ENCODE results near the gene DUSP18.

The DUSP18 gene

DNA sequence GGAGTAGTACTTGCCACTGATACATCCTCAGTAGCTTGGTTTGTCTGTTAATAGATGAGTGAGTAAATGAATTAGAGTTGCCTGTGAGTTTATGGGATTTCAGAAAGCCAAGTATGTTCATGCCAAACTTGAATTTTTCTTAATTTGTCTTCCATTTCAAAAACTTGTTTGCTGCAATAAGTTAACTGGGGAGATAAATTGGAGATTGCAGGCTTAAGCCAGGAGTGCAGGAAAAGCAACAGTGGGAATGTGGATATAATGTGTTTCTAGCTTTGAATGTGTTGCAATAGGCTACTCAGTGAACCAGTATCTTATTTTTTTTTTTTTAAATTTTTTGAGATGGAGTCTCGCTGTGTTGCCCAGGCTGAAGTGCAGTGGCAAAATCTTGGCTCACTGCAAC, 35.2 kb upstream of the DUSP18 start:
- TF ChIP-seq, protein P1, sequence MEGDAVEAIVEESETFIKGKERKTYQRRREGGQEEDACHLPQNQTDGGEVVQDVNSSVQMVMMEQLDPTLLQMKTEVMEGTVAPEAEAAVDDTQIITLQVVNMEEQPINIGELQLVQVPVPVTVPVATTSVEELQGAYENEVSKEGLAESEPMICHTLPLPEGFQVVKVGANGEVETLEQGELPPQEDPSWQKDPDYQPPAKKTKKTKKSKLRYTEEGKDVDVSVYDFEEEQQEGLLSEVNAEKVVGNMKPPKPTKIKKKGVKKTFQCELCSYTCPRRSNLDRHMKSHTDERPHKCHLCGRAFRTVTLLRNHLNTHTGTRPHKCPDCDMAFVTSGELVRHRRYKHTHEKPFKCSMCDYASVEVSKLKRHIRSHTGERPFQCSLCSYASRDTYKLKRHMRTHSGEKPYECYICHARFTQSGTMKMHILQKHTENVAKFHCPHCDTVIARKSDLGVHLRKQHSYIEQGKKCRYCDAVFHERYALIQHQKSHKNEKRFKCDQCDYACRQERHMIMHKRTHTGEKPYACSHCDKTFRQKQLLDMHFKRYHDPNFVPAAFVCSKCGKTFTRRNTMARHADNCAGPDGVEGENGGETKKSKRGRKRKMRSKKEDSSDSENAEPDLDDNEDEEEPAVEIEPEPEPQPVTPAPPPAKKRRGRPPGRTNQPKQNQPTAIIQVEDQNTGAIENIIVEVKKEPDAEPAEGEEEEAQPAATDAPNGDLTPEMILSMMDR (IDR thresholded peaks at IDR 0.05; ENCODE audit: extremely low read depth, insufficient read depth, missing control alignments) = no peak
- in situ Hi-C loops (cut with MboI; ENCODE audit: low pct_unique_long_range_greater_than_20kb, low sequenced_read_pairs, unreplicated experiment) = no loop called here
- no peak for DNase-seq (ENCODE audit: low spot score)

DNA sequence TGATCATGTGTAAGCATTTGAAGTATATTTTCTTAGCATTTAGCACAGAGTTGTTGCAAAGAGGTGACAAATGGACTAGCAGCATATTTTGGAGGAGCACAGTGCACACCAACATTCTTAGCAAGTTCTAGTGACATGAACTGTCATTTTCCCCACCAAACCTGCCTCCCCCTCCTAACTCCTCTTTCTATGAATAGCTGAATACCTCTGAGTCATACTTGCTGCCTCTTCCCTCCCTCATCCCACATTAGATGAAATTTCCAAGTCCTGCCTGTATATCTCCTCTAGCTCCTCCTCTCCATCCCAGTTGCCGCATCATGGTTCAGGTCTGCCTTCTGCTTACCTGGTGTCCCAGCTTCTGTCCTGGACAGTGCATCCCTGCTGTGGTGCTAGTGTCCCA, 34.2 kb upstream of the DUSP18 start:
- in situ Hi-C loops (cut with MboI; ENCODE audit: low pct_unique_long_range_greater_than_20kb, low sequenced_read_pairs, unreplicated experiment) = no loop called here
- no peak for DNase-seq (ENCODE audit: low spot score)
- TF ChIP-seq, protein P1 (IDR thresholded peaks at IDR 0.05; ENCODE audit: extremely low read depth, insufficient read depth, missing control alignments) = no peak

DNA sequence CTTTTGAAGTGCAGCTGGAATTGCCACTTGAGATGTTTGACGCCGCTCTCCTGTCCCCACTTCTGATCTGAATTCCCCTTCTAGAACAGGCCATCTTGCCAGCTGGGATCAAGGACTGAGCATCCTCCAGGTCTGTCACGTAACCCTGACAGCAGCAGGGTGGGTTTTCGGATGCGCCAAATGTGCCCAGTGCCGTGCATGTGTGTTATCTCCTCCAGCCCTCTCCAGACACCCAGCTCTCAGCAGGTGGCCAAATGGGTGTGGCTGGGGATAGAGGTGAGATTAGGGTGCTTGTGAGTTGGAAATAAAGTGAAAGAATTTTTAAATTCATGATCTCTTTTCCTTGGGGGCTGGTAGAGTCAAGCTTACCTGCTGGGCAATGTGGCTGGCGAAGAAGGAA, 30.3 kb upstream of the DUSP18 start:
- DNase-seq (ENCODE audit: low spot score) = no peak
- in situ Hi-C loops (cut with MboI; ENCODE audit: low pct_unique_long_range_greater_than_20kb, low sequenced_read_pairs, unreplicated experiment) = no loop called here
- TF ChIP-seq, protein P1 (IDR thresholded peaks at IDR 0.05; ENCODE audit: extremely low read depth, insufficient read depth, missing control alignments) = no peak

DNA sequence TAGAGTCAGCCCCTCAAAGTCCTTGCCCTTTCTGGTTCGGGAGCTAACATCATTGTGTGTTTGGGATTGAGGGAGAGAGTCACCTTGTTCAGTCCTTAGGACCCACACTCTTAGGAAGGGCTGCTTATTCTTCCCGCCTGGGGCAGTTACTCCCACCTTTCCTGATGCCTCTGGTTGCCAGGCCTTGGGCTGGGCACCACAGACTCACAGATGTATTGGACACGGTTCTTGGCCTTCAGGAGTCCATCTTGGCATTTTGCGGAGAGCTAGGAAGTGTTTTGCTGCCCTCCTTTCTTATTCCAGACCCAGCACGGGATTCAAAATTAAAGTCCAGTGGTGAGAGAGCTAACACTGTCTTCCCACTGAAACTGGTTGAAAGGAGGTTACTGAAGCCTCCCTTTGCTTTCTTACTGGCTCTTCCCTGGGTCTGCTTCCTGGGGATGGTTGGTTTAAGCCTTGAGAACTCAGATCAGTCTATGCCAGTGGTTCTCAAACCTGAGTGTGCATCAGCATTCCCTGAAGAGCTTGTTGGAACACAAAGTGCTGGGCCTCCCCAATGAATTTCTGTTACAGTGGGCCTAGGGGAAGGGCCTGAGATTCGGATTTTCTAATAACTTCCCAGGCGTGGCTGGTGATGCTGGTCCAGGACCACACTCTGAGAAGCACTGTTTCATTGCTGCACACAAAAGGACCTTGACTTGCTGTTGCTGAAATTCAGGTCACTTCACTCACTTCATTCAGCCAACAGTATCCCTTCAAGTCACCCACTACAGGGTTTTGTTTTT, 28.4 kb upstream of the DUSP18 start:
- TF ChIP-seq, protein P1 (IDR thresholded peaks at IDR 0.05; ENCODE audit: extremely low read depth, insufficient read depth, missing control alignments) = no peak
- in situ Hi-C loops (cut with MboI; ENCODE audit: low pct_unique_long_range_greater_than_20kb, low sequenced_read_pairs, unreplicated experiment) = no loop called here

DNA sequence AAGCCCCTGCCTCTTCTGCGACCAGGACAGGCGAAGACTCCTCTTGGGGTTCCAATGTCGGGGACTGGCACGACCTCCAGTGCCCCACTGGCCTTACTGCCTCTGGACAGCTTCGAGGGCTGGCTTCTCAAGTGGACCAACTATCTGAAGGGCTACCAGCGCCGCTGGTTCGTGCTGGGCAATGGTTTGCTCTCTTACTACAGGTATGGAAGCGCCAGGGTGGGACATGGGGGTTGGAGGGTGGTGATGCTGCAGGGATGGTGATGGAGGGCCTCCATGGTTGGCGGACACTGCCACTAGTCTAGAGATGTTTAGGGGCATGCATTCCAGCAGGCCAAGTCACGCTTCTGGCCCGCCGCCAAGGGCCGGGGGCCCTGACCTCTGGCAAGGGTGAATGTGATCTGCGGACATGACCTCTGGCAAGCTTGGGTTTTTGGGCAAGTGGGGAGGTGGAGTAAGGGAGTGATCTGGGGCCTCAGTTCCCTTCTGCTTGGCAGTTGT, 27.7 kb upstream of the DUSP18 start:
- no peak for DNase-seq (ENCODE audit: low spot score)
- TF ChIP-seq, protein P1 (IDR thresholded peaks at IDR 0.05; ENCODE audit: extremely low read depth, insufficient read depth, missing control alignments) = no peak
- in situ Hi-C loops (cut with MboI; ENCODE audit: low pct_unique_long_range_greater_than_20kb, low sequenced_read_pairs, unreplicated experiment) = no loop called here

More for the DNA sequence above, 28.4 kb upstream of the DUSP18 start:
- peak; percentile 32 for DNase-seq (ENCODE audit: low spot score)

DNA sequence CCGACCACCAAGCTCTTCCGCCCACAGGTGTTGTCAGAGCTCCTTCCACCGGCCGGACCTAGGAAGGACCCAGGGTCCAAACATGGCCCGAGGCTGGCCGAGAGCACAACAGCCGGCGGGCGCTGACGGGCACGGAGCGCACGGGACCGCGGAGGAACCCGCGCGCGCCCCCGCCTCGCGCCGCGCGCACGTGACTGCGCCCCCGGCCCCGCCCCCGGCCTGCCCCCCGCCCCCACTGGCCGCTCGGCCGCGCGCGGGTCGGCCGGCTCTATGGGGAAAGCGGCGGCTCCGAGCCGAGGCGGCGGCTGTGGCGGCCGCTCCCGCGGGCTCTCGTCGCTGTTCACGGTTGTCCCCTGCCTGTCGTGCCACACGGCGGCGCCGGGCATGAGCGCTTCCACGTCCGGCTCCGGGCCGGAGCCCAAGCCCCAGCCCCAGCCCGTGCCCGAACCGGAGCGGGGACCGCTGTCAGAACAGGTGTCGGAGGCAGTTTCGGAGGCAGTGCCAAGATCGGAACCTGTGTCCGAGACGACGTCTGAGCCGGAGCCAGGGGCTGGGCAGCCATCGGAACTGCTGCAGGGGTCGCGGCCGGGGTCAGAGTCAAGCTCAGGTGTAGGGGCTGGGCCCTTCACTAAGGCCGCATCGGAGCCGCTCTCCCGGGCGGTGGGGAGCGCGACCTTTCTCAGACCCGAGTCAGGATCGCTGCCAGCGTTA, 27.1 kb upstream of the DUSP18 start, which contains the start of gene OSBP2:
Gene OSBP2 (plus strand): TSS at position 235 of the 711 bp plus-strand sequence. CDS start 36 bp downstream, at position 271.
- peak; percentile 66 for DNase-seq (ENCODE audit: low spot score)
- TF ChIP-seq, protein P1 (IDR thresholded peaks at IDR 0.05; ENCODE audit: extremely low read depth, insufficient read depth, missing control alignments) = peak; percentile 10
- in situ Hi-C loops (cut with MboI; ENCODE audit: low pct_unique_long_range_greater_than_20kb, low sequenced_read_pairs, unreplicated experiment) = no loop called here
